ENCODE results near the gene CORO7.
"Not testable (repeated sequence)": the region's sequence is repeated elsewhere in the genome, so short reads cannot be mapped to it uniquely, and the experiment has no call there.

The CORO7 gene

DNA sequence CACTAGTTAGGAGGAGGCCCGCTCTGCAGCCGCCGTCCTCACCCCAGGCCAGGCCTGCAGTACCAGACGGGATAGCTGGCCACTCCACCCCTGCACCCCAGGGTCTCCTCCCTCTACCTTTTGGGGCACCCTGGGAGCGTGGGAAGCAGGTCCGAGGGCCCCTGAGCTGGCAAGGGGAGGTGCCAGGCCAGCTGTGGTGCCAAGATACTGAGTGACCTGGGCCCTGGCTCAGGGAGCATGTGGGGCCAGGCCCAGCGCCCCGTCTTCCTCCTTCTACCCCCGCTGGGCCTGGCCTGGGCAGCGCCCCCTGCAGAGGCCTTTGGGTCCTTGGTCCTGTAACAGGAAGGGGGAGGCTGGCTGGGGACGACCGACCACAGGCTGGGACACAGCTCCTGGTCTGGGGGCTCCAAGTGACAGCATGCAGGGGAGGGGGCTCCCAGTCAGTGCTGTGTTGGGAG is 78.2 kb downstream of the CORO7 start:
- no peak for DNase-seq (ENCODE audit: low read depth in 3 of 3)

DNA sequence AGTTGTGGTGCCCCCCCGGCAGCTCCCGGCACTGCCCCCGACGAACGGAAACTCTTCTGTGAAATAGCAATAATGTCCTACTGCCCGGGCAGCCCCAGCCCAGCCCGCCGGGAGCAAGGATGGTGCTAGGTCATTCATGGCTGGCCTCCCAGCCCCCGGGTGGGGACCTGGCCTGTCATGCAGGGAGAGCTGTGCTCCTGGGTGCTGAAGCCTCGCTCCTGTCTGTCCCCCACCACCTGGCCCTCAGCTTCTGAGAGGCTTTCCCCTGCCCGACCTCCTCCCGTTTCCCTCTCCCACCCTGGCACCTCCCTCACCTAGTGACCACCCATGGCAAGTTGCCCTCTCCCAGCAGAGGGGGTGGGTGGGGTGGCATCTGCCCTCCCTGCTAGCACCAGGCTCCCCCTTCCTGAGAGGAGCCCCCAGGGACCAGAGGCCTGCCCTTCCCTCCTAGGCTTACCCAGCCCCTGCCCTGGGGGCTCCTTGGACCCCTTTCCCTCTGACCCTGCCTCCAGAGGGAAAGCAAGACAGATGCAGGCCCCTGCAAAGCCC is 78.8 kb downstream of the CORO7 start:
- no peak for DNase-seq (ENCODE audit: low read depth in 3 of 3)

DNA sequence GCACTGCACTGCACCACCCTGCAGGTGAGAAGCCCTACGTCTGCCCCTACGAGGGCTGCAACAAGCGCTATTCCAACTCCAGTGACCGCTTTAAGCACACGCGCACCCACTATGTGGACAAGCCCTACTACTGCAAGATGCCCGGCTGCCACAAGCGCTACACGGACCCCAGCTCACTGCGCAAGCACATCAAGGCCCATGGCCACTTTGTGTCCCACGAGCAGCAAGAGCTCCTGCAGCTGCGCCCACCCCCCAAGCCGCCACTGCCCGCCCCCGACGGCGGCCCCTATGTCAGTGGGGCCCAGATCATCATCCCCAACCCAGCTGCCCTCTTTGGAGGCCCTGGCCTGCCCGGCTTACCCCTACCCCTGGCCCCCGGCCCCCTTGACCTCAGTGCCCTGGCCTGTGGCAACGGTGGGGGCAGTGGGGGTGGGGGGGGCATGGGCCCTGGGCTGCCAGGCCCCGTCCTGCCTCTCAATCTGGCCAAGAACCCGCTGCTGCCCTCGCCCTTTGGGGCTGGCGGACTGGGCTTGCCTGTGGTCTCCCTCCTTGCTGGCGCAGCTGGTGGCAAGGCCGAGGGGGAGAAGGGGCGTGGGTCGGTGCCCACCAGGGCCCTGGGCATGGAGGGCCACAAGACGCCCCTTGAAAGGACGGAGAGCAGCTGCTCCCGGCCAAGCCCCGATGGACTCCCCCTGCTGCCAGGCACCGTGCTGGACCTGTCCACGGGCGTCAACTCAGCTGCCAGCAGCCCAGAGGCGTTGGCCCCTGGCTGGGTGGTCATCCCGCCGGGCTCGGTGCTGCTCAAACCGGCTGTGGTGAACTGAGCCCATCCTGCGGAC is 79.5 kb downstream of the CORO7 start:
- no peak for DNase-seq (ENCODE audit: low read depth in 3 of 3)

DNA sequence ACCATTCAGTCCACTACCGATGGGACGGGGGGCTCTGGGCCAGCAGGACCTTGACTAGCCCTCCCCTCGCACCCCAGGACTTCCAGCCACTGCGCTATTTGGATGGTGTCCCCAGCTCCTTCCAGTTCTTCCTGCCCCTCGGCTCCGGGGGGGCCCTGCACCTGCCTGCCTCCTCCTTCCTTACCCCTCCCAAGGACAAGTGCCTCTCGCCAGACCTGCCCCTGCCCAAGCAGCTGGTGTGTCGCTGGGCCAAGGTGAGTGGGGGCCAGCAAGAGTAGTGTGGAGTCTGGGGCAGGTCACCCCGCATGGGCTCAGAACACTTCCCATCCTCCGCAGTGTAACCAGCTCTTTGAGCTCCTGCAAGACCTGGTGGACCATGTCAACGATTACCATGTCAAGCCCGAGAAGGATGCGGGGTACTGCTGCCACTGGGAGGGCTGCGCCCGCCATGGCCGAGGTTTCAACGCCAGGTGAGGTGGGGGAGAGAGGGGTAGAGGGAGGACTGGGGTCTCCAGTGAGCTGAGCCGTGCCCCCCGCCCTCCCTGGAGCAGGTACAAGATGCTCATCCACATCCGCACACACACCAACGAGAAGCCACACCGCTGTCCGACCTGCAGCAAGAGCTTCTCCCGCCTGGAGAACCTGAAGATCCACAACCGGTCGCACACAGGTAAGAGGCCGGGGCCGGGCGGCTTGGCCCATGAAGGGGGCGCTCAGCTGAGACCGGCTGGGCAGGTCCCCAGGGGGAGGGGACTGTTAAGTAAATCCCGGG is 81.5 kb downstream of the CORO7 start:
- no peak for DNase-seq (ENCODE audit: low read depth in 3 of 3)

DNA sequence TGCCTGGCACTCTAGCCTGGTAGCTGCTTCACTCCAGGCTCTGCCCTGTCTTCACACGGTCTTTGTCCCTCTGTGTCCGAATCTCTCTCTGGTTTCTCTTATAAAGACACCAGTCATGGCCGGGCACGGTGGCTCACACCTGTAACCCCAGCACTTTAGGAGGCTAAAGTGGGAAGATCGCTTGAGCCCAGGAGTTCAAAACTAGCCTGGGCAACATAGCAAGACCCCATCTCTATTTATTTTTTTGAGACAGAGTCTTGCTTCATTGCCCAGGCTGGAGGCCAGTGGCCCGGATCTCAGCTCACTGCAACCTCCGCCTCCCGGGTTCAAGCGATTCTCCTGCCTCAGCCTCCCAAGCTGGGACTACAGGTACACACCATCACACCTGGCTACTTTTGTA is 82.7 kb downstream of the CORO7 start:
- DNase-seq (ENCODE audit: low read depth in 3 of 3): not testable (repeated sequence)

DNA sequence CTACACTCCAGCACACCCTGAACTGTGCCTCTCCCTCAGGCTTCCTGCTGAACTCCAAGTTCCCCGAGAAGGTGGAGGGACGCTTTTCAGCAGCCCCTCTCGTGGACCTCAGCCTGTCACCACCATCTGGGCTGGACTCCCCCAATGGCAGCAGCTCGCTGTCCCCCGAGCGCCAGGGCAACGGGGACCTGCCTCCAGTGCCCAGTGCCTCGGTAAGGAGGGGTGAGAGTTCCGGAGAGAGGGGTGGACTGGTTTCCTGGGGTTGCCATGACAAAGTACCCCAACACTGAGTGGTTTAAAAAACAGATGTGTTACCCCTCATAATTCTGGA is 83.1 kb downstream of the CORO7 start:
- no peak for DNase-seq (ENCODE audit: low read depth in 3 of 3)

DNA sequence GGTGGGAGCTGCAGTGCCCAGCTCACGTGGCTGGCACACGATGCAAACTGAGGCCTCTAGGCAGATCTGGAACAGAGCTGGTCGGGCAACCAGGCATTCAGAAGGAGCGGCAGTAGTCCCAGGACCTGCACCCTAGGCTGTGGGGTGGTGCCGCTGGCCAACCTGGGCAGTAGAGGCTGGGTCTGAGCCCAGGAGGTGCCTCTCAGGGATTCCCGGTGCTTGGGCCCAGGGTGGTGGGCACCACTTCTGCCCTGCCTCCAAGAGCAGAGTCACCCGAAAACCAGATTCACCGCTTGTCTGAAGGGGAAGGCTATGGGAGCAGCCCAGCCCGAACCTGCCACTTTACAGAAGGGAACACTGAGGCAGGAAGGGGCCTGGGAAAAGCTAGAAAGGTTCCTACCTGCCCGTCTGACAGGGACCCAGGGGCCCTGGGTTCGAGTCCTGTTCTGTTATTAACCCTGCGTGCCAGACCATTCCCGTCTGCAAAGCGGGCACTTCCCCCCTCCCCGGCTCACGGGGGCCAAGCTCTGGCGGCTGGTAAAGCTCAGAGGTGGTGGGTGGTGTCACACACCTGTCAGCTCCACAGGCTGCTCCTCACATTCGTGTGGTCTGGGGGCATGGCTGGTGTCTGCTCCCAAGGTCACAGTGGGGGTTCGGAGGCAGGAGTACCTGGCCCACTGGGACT is 83.6 kb downstream of the CORO7 start:
- no peak for DNase-seq (ENCODE audit: low read depth in 3 of 3)

DNA sequence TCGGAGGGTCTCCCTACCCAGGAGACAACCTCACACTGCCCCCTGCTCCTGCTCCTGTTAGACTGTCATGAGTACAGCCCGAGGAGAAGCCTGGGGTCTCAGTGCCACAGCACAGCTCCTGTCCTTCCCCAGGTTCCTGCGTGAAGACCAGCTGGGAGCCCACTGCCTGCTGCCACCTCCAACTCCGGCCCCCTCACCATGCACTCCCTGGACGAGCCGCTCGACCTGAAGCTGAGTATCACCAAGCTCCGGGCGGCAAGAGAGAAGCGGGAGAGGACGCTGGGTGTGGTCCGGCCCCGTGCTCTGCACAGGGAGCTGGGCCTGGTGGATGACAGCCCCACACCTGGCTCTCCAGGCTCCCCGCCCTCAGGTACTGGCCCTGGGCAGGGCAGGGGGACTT is 84.3 kb downstream of the CORO7 start:
- DNase-seq (ENCODE audit: low read depth in 3 of 3): no peak

DNA sequence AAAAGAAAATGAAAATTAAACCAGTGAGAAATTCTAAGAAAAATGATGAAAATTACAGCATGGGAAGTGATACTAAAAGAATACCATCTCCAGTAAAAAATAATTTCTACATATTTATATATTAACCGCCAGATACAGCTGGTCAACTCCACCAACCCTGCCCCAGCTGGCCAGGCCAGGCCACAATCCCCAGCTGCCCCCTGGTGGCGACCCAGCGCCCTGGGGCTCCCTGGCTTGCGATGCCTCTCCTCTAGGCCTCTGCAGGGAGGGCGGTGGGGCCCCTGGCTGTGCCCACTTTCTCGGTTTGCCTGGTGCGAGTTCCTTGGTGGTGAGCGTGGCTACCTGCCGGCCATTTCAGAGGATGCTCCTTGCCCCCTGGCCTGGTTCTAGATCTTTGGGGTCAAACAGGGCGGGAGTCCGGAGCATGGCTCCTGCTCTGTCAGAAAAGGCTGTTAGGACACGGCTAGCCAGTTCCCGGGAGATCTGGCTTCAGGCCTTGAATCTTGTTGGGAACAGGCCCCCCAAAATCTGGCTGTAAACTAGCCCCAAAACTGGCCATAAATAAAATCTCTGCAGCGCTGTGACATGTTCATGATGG is 86.0 kb downstream of the CORO7 start:
- peak; percentile 48 to 66 (median 50) for DNase-seq (ENCODE audit: low read depth in 3 of 3)

DNA sequence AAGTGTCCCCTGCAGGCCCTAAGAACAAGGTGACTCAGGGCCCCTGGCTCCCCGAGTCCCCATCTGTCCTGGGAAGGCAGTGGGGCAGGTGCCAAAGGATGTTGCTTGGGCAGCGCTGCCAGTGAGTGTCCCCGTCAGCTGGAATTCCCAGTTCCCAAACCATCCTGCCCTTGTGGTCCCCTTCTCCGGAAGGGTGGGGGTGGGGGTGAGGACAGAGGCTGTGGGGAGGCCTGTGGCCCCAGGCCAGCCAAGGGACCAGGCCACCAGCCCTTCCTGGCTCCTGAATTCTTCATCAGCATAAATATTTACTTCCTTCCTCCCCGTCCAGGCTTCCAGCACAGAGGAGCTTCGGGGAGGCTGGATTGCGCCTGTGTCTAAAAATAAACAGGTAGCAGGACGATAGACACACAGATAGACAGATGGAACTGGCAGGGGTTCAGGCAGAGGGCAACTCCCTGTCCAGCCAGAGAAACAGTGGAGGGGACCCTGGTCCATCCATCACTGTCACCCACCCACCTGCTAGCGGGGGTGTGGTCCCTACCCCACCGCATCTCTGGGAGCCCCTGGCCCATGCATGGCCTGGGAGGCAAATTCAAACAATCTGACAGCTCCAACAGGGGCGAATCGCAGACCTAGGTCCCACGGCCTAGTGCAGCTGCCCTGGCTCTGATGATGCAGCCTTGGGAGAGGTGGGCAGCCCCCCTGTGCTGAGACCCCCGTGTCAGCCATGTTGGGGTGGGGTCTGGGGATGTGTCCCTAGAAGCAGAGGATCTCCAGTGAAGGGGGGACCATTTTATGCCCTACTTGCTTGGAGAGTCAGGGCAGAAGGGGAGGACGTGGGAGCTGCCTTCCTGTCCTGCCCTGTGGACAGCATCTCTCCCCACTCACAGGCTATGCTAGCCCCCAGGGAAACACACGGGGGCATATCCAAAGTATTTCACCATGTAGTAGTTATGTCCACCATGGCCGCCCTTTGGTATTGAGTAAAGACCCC is 87.3 kb downstream of the CORO7 start:
- no peak for DNase-seq (ENCODE audit: low read depth in 3 of 3)

DNA sequence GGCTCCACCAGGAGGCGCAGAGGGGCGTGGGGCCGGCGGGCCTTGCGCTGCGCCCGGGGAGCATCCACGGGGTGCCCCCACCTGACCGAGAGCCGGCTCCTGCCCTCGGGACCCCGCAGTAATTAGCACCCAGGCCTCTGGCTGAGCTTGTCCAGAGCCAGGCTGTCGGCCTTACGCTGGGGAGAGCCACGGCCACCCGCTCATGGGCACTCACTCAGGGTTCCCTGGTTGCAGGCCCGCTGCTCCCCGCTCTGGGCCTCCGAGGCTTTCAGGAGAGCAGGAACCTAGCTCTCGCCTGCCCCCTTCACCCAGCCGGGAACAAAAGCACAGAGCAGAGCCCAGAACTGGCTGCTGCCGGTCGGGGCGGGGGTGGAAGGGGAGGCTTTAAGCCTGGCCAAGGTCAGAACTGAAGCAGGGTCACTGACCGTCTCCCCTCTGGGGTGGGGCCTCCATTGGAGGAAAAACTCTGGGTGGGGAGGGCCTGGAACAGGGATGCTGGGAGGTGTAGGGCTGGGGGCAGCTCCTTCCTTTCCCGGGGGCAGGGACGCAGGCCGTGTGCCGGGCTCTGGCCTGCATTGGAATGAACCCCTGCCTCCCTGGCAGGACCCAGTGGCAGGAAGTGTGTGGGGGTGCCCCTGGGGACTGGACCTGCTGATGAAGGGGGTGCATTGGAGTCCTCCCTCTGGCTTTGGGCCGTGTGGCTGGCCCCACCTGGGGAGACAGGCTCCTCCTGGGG is 88.2 kb downstream of the CORO7 start:
- DNase-seq (ENCODE audit: low read depth in 3 of 3): peak in 2 of 3 experiments; percentile 38 to 60

DNA sequence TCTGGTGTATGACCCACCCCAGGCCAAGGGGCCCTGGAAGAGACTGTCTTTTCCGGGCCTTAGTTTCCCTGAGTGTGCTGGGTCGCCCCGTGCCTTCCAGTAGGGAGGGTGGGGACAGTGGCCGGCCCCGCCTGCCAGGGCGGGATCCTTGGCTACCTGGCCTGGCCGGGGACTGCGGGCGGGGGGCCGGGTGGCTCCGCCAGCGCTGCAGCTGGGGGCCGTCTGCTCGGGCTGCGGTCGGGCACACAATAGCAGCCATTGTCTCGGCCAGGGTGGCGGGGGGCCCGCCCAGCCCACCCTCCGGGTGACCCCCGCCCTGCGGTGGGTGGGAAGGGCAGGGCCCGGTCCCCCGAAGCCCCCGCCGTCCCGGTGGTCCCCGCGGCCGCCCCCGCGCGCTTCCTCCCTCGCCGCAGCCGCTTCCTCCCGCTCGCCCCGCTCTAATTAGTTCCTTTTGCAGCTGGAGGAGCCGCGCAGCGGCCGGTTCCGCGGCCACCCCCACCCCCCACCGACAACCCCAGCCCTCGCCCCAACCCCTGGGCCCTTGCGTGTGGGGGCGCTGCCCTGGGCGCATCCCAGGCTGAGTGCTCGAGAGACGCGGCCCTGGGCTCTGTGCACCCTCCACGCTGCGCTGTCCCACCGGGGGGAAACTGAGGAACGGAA is 88.9 kb downstream of the CORO7 start:
- no peak for DNase-seq (ENCODE audit: low read depth in 3 of 3)

DNA sequence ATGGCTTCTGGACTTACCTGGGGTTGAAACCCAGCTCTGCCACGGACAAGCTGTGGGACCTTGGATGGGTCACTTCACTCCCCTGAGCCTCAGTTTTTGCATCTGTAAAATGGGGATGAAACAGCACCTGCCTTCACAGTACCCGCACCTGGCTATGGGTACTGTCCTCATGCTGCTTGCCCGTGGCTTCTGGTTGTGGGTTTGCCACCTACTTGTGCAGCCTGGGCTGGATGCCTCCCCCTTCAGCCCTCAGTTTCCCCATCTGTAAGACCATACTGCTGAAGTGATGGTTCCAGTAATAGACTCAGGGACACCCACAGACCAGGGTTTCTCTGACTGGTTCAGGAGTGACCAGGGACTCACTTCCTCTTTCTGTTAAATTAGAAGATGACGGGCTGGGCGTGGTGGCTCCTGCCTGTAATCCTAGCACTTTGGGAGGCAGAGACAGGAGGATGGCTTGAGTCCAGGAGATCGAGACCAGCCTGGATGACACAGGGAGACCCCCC is 91.1 kb downstream of the CORO7 start:
- no peak for DNase-seq (ENCODE audit: low read depth in 3 of 3)

DNA sequence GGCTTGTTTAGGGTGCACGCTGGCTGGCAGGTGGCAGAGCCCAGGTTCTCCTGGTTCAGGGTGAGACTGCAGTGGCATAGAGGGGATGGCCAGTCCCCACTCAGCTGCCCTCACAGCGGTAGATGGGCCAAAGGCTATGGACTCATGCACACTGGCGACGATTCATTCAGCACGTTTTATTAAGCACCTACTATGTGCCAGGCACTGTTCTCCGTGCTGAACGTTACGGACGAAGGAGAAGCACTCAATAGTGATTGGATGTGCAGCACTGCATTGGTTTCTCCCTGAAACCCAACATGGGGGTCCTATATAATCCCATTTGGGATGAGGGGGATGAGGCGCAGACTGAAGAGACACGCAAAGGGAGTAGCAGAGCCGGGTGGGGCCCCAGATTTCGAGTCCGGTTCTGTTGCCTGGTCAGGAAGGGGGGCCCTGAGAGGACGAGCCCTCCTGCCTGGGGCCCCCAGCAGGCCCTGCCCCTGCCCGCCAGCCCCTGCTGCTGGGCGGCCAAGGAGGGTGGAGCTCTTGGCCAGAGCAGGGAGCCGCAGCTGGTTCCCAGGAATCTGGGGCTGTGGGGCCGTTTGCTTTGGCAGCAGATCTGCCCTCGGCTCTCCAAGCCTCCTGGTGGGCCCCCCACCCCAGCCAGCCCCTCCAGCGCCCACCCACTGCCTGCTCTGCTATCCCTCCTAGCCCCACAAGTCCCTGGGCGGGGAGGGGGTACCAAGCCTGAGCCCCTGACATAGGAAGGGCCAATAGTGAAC is 91.7 kb downstream of the CORO7 start:
- DNase-seq (ENCODE audit: low read depth in 3 of 3): no peak

DNA sequence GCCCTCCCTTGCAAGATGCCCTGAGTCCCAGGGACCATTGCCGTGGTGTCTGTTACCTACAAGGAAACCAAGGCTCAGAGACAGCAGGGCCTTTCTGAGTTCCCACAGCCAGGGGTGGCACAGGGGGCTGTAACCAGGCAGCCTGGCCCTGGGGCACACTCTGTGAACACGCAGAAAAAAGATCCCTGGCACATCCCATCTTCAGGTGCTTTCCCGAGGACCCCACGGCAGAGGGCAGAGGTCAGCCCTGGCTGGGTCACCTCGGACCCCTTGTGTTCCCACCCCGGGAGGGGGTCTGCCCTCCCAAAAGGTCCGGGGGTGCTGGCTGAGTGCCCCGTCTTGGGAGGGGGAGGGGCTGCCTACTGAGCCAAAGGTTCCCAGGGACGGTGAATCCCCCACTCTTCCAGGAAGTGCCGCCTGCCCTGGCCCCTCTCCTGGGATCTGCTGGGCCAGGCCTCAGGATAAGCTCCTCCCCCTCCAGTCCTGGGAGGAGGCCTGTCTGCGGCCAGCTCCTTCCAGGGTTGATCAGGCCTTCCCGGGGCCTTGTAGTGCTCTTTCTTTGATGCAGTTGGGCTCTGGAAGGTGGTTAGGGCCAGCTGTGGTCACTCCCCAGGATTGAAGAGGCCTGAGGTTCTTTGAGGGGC is 92.4 kb downstream of the CORO7 start:
- no peak for DNase-seq (ENCODE audit: low read depth in 3 of 3)

DNA sequence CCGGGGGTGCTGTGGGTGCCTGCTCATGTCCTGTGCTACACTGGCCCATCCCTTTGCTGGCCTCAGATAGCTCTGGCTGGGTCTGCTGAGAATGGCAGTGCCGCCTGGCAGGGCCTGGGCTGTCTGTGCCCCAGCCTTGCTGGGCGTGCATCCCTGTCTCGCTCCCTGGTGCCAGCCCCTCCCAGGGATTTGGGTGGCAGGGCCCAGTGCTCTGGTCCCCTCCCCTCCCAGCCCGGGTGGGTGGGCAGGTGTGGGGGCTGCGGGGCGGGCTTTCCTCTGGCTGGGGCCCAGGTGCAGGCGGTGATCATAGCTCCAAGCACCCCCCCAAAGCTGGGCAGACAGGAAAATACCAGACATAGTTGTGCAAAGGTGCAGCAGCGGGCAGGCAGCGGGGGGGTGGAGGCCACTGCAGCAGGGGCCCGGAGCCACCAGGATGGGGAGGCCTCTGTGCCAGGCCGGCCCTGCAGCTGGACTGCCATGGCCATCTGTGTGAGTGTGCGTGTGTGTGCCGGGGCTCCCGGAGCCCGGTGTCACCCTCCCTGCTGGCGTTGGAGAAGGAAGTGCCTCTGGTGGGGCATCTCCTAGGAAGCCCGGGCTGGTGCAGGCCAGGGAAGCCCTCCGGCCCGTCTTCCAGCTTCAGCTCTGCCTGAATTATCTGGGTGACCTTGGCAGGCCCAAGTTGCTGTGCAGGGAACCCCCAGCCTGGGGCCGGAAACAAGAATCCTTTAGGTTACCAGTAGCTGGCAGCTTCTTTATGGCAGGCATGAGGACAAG is 93.1 kb downstream of the CORO7 start:
- DNase-seq (ENCODE audit: low read depth in 3 of 3): no peak
